ENCODE results near the gene DCHS2. TPM values are rescaled to one million over a fixed set of nuclear protein-coding genes. Genes with fewer than 3 reads are reported as not detected.

Gene DCHS2
- polyA plus RNA-seq, 3 donors = not detected

DNA sequence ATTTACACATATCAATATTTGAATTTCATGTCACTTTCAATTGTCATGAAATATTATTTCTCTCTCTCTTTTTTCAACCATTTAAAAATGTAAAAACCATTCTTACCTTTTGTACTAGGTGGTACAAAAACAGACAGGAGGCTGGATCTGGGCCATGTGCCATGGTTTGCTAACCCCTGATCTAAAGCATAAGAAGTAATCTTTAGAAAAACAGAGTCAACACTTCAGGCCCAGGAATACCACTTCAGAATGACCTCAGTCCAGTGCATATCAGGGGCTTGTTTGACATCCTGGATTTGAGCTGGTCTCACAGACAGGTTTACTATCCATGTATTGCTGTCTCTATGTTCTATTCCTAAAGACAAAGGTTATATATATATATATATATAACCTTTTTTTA lies 102.5 kb downstream of the DCHS2 start:
- Mint-ChIP-seq H3K36me3 (no peaks in the 10 kb centered on the region), H3K9me3 (peaks cover 0 to 8% (median 0%) of the 10 kb centered on the region in 7 donors), H3K4me3 (no peak overlapping the region)

DNA sequence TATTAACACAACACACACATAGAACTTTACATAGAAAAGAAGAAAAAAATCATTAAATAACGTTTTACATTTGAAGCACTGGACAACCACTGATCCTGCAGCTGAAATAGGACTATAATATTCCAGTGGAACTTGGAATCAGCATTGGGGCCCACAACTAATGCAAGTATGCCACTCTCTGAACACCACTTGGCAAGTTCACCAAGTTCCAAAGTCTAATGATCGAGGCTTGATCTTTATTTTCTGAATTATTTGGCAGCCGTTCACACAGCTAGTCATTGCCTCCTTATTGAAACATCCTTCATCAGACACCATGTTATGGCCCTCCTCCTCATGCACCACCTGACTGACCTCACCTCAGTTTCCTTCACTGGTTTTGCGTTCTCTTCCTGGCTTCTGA lies 107.6 kb downstream of the DCHS2 start:
- H4K20me1 ChIP-seq (ENCODE audit: insufficient read depth, low read length) = no peaks in the 10 kb centered on the region
- no peak for DNase-seq
- H2AFZ ChIP-seq (ENCODE audit: insufficient read depth, low read depth, low read length, poor library complexity, severe bottlenecking) = no peak overlapping the region
- H3K27ac ChIP-seq (ENCODE audit: low read depth in 1 of 2, low read length in 2 of 2) = no peak overlapping the region
- no peaks in the 10 kb centered on the region for H3K27me3 ChIP-seq (ENCODE audit: control insufficient read depth in 2 of 2, insufficient read depth in 2 of 2, low read length in 2 of 2)
- intact Hi-C loops (cut with micrococcal nuclease) = no loop called here
- peaks cover 0 to 8% (median 1%) of the 10 kb centered on the region in 7 donors for H3K9me3 Mint-ChIP-seq
- no peak overlapping the region for H3K4me3 ChIP-seq (replicated peaks in 1 of 3; ENCODE audit: low read depth in 2 of 3, low read length in 3 of 3)
- peaks cover 2 to 3% (median 3%) of the 10 kb centered on the region in 3 donors for H3K27me3 Mint-ChIP-seq (ENCODE audit: low read depth in 3 of 3)
- WGBS (ENCODE audit: insufficient coverage) = 91% methylated on average over 2 of the region's 4 CpGs
- no peaks in the 10 kb centered on the region for H3K36me3 Mint-ChIP-seq
- H3K36me3 ChIP-seq (replicated peaks in 1 of 2; ENCODE audit: control insufficient read depth in 1 of 2, insufficient read depth in 2 of 2, low read length in 2 of 2) = no peaks in the 10 kb centered on the region
- no peak overlapping the region for H3K4me2 ChIP-seq (replicated peaks; ENCODE audit: extremely low read depth, low read length, poor library complexity, severe bottlenecking)
- H3K4me1 ChIP-seq (ENCODE audit: control insufficient read depth in 1 of 2, insufficient read depth in 2 of 2, low read length in 2 of 2) = no peaks in the 10 kb centered on the region
- no peaks in the 10 kb centered on the region for H3K9me3 ChIP-seq (replicated peaks in 1 of 2; ENCODE audit: control insufficient read depth in 1 of 2, insufficient read depth in 1 of 2, low read length in 2 of 2)
- H3K79me2 ChIP-seq (ENCODE audit: insufficient read depth, low read length) = no peaks in the 10 kb centered on the region
- no peak overlapping the region for H3K4me3 Mint-ChIP-seq
- H3K9ac ChIP-seq (ENCODE audit: insufficient read depth, low read length, poor library complexity, severe bottlenecking) = no peak overlapping the region
- no peak overlapping the region for H3K27ac Mint-ChIP-seq
- no peaks in the 10 kb centered on the region for H3K4me1 Mint-ChIP-seq
- TF ChIP-seq, protein P1, sequence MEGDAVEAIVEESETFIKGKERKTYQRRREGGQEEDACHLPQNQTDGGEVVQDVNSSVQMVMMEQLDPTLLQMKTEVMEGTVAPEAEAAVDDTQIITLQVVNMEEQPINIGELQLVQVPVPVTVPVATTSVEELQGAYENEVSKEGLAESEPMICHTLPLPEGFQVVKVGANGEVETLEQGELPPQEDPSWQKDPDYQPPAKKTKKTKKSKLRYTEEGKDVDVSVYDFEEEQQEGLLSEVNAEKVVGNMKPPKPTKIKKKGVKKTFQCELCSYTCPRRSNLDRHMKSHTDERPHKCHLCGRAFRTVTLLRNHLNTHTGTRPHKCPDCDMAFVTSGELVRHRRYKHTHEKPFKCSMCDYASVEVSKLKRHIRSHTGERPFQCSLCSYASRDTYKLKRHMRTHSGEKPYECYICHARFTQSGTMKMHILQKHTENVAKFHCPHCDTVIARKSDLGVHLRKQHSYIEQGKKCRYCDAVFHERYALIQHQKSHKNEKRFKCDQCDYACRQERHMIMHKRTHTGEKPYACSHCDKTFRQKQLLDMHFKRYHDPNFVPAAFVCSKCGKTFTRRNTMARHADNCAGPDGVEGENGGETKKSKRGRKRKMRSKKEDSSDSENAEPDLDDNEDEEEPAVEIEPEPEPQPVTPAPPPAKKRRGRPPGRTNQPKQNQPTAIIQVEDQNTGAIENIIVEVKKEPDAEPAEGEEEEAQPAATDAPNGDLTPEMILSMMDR (IDR thresholded peaks at IDR 0.05) = no peak

More for the DNA sequence above, 102.5 kb downstream of the DCHS2 start:
- Histone ChIP-seq H3K27ac (ENCODE audit: low read depth in 1 of 2, low read length in 2 of 2) (no peak overlapping the region), H3K9me3 (replicated peaks in 1 of 2; ENCODE audit: control insufficient read depth in 1 of 2, insufficient read depth in 1 of 2, low read length in 2 of 2) (no peaks in the 10 kb centered on the region), H3K79me2 (ENCODE audit: insufficient read depth, low read length) (no peaks in the 10 kb centered on the region), H3K27me3 (ENCODE audit: control insufficient read depth in 2 of 2, insufficient read depth in 2 of 2, low read length in 2 of 2) (no peaks in the 10 kb centered on the region), H3K4me2 (replicated peaks; ENCODE audit: extremely low read depth, low read length, poor library complexity, severe bottlenecking) (no peak overlapping the region), H4K20me1 (ENCODE audit: insufficient read depth, low read length) (no peaks in the 10 kb centered on the region), H3K4me1 (ENCODE audit: control insufficient read depth in 1 of 2, insufficient read depth in 2 of 2, low read length in 2 of 2) (no peaks in the 10 kb centered on the region), H3K9ac (ENCODE audit: insufficient read depth, low read length, poor library complexity, severe bottlenecking) (no peak overlapping the region), H3K4me3 (replicated peaks in 1 of 3; ENCODE audit: low read depth in 2 of 3, low read length in 3 of 3) (no peak overlapping the region), H3K36me3 (replicated peaks in 1 of 2; ENCODE audit: control insufficient read depth in 1 of 2, insufficient read depth in 2 of 2, low read length in 2 of 2) (no peaks in the 10 kb centered on the region), H2AFZ (ENCODE audit: insufficient read depth, low read depth, low read length, poor library complexity, severe bottlenecking) (no peak overlapping the region)
- intact Hi-C loops (cut with micrococcal nuclease) = no loop called here
- Mint-ChIP-seq H3K27ac (no peak overlapping the region), H3K27me3 (ENCODE audit: low read depth in 3 of 3) (peaks cover 0 to 2% (median 1%) of the 10 kb centered on the region in 3 donors), H3K4me1 (no peaks in the 10 kb centered on the region)
- no peak for DNase-seq
- TF ChIP-seq, protein P1 (IDR thresholded peaks at IDR 0.05) = no peak

Data from CD14-positive monocyte (primary cell).